Upper lobe of left lung (tissue), 4 donors: Measurements from ENCODE around the gene LAMA3.

Source experiments
- EP300 ChIP-seq, 4 donors: sonication (generic); formaldehyde crosslinking; IDR thresholded peaks; one replicate each; pipeline ENCODE4 v1.5.1; 2017; ENCODE audit warnings: antibody characterized with exemption in 4 of 4, control low read depth in 2 of 4
- POLR2A ChIP-seq, 4 donors: fragments of 450-650 bp; IDR thresholded peaks; one replicate each; pipeline ENCODE4 v1.5.1; 2016 to 2017; ENCODE audit warnings: antibody characterized with exemption in 4 of 4, mild to moderate bottlenecking in 2 of 4
- POLR2AphosphoS5 ChIP-seq, 2 donors: sonication (generic); formaldehyde crosslinking; IDR thresholded peaks; one replicate each; pipeline ENCODE4 v1.5.1; 2017; ENCODE audit warnings: antibody characterized with exemption in 2 of 2
- TF ChIP-seq, protein P1 (sequence below), 6 experiments: fragments of 450-650 bp in 4 of 6; fragments of 200-600 bp in 2 of 6; sonication (generic) in 2 of 6; IDR thresholded peaks; one replicate each; pipeline ENCODE4 v1.5.1; 2016 to 2019; ENCODE audit warnings: antibody characterized with exemption in 6 of 6

DNA sequence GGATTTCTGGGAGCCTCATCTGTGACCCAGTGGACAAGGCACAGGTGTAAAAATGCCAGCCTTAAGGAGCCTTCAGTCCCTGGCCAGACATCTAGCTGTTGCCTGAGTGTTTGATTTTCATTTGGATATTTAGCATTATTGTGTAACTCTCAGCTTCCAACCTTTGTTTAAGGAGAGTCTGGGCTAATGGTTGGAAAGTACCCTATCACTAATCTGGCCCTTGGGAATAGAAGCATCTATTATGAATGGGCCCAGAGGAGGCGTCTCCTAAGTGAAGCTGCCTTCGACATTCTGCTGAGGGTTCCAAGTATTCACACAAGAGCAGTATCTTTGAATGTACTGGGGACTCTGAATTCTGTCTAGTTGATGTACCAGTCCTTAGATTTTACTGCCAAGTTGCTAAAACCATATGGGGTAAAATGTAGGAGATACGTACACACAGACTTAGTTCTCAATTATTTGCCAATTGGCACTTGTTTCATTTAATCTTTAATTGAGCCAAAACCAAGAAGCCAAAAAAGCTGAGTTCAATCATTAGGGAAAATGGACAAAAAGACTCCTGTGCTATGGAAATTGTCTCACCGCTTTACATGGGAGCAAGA, 19.3 kb upstream of the LAMA3 start:
- TF ChIP-seq, protein P1, sequence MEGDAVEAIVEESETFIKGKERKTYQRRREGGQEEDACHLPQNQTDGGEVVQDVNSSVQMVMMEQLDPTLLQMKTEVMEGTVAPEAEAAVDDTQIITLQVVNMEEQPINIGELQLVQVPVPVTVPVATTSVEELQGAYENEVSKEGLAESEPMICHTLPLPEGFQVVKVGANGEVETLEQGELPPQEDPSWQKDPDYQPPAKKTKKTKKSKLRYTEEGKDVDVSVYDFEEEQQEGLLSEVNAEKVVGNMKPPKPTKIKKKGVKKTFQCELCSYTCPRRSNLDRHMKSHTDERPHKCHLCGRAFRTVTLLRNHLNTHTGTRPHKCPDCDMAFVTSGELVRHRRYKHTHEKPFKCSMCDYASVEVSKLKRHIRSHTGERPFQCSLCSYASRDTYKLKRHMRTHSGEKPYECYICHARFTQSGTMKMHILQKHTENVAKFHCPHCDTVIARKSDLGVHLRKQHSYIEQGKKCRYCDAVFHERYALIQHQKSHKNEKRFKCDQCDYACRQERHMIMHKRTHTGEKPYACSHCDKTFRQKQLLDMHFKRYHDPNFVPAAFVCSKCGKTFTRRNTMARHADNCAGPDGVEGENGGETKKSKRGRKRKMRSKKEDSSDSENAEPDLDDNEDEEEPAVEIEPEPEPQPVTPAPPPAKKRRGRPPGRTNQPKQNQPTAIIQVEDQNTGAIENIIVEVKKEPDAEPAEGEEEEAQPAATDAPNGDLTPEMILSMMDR (IDR thresholded peaks at IDR 0.05), result no peak
- TF ChIP-seq POLR2A (IDR thresholded peaks at IDR 0.05) (no peak), EP300 (IDR thresholded peaks at IDR 0.05) (no peak), POLR2AphosphoS5 (IDR thresholded peaks at IDR 0.05) (no peak)
